H9 (cell line): ENCODE measurements around the gene PAOX. TPM values are rescaled to one million over a fixed set of nuclear protein-coding genes. Genes with fewer than 3 reads are reported as not detected.
A peak's percentile ranks its signal among the peaks of the same experiment; 100 is the strongest.

Experiments
- DNase-seq: peaks from one replicate; pipeline ENCODE4 v3.0.0-alpha.2; 2017
- H2AFZ ChIP-seq: one replicate; pipeline ENCODE4 v1.6.1; 2013; ENCODE audit warnings: mild to moderate bottlenecking, low read length, control low read depth, moderate library complexity
- H2AK5ac ChIP-seq: 2 replicates; pipeline ENCODE4 v1.6.1; 2013; ENCODE audit warnings: low read length, control low read depth, mixed read lengths; ENCODE audit not compliant: insufficient read length
- H2BK120ac ChIP-seq: one replicate; pipeline ENCODE4 v1.6.1; 2013; ENCODE audit warnings: low read depth, mild to moderate bottlenecking, low read length, control low read depth, inconsistent platforms; ENCODE audit not compliant: poor library complexity, severe bottlenecking
- H2BK12ac ChIP-seq: 2 replicates; pipeline ENCODE4 v1.6.1; 2013; ENCODE audit warnings: low read length, control low read depth, mixed read lengths, low read depth; ENCODE audit not compliant: insufficient read length
- H2BK15ac ChIP-seq: 2 replicates; pipeline ENCODE4 v1.6.1; 2013; ENCODE audit warnings: low read depth, low read length, control low read depth
- H2BK20ac ChIP-seq: one replicate; pipeline ENCODE4 v1.6.1; 2013; ENCODE audit warnings: low read depth, mild to moderate bottlenecking, low read length, control low read depth, inconsistent platforms; ENCODE audit not compliant: poor library complexity, severe bottlenecking
- H2BK5ac ChIP-seq: 2 replicates; pipeline ENCODE4 v1.6.1; 2013; ENCODE audit warnings: low read length, control low read depth, mixed read lengths; ENCODE audit not compliant: insufficient read length
- H3K14ac ChIP-seq: 2 replicates; pipeline ENCODE4 v1.6.1; 2013; ENCODE audit warnings: low read length, control low read depth; ENCODE audit not compliant: insufficient read depth
- H3K18ac ChIP-seq: 2 replicates; pipeline ENCODE4 v1.6.1; 2013; ENCODE audit warnings: low read depth, mild to moderate bottlenecking, mixed read lengths, low read length, control low read depth; ENCODE audit not compliant: insufficient read length
- H3K23ac ChIP-seq: 2 replicates; pipeline ENCODE4 v1.6.1; 2013; ENCODE audit warnings: low read length, control low read depth, mixed read lengths, low read depth; ENCODE audit not compliant: insufficient read length
- H3K23me2 ChIP-seq: 2 replicates; pipeline ENCODE4 v1.6.1; 2013; ENCODE audit warnings: low read depth, mild to moderate bottlenecking, mixed read lengths, low read length, control low read depth; ENCODE audit not compliant: insufficient read length, poor library complexity, severe bottlenecking
- H3K27ac ChIP-seq: 2 replicates; pipeline ENCODE4 v1.5.1; 2013; ENCODE audit warnings: low read length, control low read depth, mixed read lengths, low read depth; ENCODE audit not compliant: insufficient read length
- H3K27me3 ChIP-seq: 2 replicates; pipeline ENCODE4 v1.6.1; 2013; ENCODE audit warnings: low read length, control low read depth, inconsistent platforms; ENCODE audit not compliant: insufficient read depth
- H3K4ac ChIP-seq: 2 replicates; pipeline ENCODE4 v1.6.1; 2013; ENCODE audit warnings: low read depth, mild to moderate bottlenecking, control low read depth, inconsistent platforms, low read length, moderate library complexity
- H3K4me1 ChIP-seq: 2 replicates; pipeline ENCODE4 v1.6.1; 2013; ENCODE audit warnings: low read length, control low read depth, inconsistent platforms; ENCODE audit not compliant: insufficient read depth
- H3K4me2 ChIP-seq: 2 replicates; pipeline ENCODE4 v1.6.1; 2013; ENCODE audit warnings: low read length, control low read depth, mixed read lengths; ENCODE audit not compliant: insufficient read length, insufficient read depth
- H3K56ac ChIP-seq: 2 replicates; pipeline ENCODE4 v1.6.1; 2013; ENCODE audit warnings: low read depth, mild to moderate bottlenecking, mixed read lengths, low read length, control low read depth; ENCODE audit not compliant: insufficient read length
- H3K79me1 ChIP-seq: 2 replicates; pipeline ENCODE4 v1.6.1; 2013; ENCODE audit warnings: low read depth, mild to moderate bottlenecking, moderate library complexity, low read length, control low read depth, inconsistent platforms; ENCODE audit not compliant: insufficient read depth, poor library complexity, severe bottlenecking
- H3K79me2 ChIP-seq: 2 replicates; pipeline ENCODE4 v1.6.1; 2013; ENCODE audit warnings: low read length, control low read depth, inconsistent platforms; ENCODE audit not compliant: insufficient read depth
- H3K9ac ChIP-seq: 2 replicates; pipeline ENCODE4 v1.6.1; 2013; ENCODE audit warnings: low read length, control low read depth, mixed read lengths; ENCODE audit not compliant: insufficient read length; ENCODE audit errors: extremely low read depth
- H3K9me3 ChIP-seq: one replicate; pipeline ENCODE4 v1.6.1; 2013; ENCODE audit warnings: low read depth, low read length, inconsistent platforms; ENCODE audit not compliant: control insufficient read depth
- H3T11ph ChIP-seq: one replicate; pipeline ENCODE4 v1.6.1; 2013; ENCODE audit warnings: mild to moderate bottlenecking, low read length, control low read depth, inconsistent platforms
- H4K20me1 ChIP-seq: one replicate; pipeline ENCODE4 v1.6.1; 2013; ENCODE audit not compliant: control insufficient read depth, insufficient read length, insufficient read depth
- H4K5ac ChIP-seq: 2 replicates; pipeline ENCODE4 v1.6.1; 2013; ENCODE audit warnings: low read depth, mild to moderate bottlenecking, mixed read lengths, low read length, control low read depth; ENCODE audit not compliant: insufficient read length
- H4K8ac ChIP-seq: replicated peaks from 2 replicates; pipeline ENCODE4 v1.6.1; 2013; ENCODE audit warnings: low read length, control low read depth, mixed read lengths, low read depth; ENCODE audit not compliant: insufficient read length
- H4K91ac ChIP-seq: 2 replicates; pipeline ENCODE4 v1.6.1; 2013; ENCODE audit warnings: low read depth, mild to moderate bottlenecking, moderate library complexity, mixed read lengths, low read length, control low read depth; ENCODE audit not compliant: insufficient read length
- H3K27ac Mint-ChIP-seq, 3 experiments: 2 replicates in 2 of 3; 3 replicates in 1 of 3; pipeline ENCODE4 v1.8.0; 2020 to 2021; ENCODE audit warnings: mixed read lengths in 3 of 3, mild to moderate bottlenecking in 1 of 3, moderate library complexity in 1 of 3
- H3K27me3 Mint-ChIP-seq: 2 replicates; pipeline ENCODE4 v1.8.0; 2021; ENCODE audit warnings: low read depth, mild to moderate bottlenecking, moderate library complexity, mixed read lengths
- H3K36me3 Mint-ChIP-seq, 3 experiments: 2 replicates in 2 of 3; 3 replicates in 1 of 3; pipeline ENCODE4 v1.8.0; 2020 to 2021; ENCODE audit warnings: low read depth in 3 of 3, mixed read lengths in 3 of 3; ENCODE audit not compliant: insufficient read depth in 1 of 3
- H3K4me1 Mint-ChIP-seq, 2 experiments: 2 replicates each; pipeline ENCODE4 v1.8.0; 2020; ENCODE audit warnings: mixed read lengths in 2 of 2
- H3K4me3 Mint-ChIP-seq, 2 experiments: 2 replicates in 1 of 2; 3 replicates in 1 of 2; pipeline ENCODE4 v1.8.0; 2020 to 2021; ENCODE audit warnings: mild to moderate bottlenecking in 2 of 2, mixed read lengths in 2 of 2, moderate library complexity in 1 of 2
- H3K9me3 Mint-ChIP-seq, 2 experiments: 2 replicates in 1 of 2; 3 replicates in 1 of 2; pipeline ENCODE4 v1.8.0; 2020; ENCODE audit warnings: mild to moderate bottlenecking in 2 of 2, mixed read lengths in 2 of 2, moderate library complexity in 1 of 2
- WGBS: extraction: QIAGEN DNeasy Blood & Tissue Kit; methylation state at CpG from one replicate; pipeline ENCODE4 v1.1.7; 2013; ENCODE audit warnings: missing lambda C conversion rate, low lambda C conversion rate, mixed read lengths; ENCODE audit not compliant: insufficient read length; ENCODE audit errors: extremely low coverage; 5-methylcytosine and 5-hydroxymethylcytosine counted together
- total RNA-seq: library from RNA; stranded (reverse); gene quantifications from 2 replicates; pipeline ENCODE4 v1.2.1, GENCODE V29; 2021
- TF ChIP-seq, protein P1 (sequence below): fragments of 200-600 bp; sonication (generic); conservative IDR thresholded peaks from 3 replicates; pipeline ENCODE4 v1.8.0; 2021; ENCODE audit warnings: antibody characterized with exemption, mild to moderate bottlenecking

The PAOX gene
- total RNA-seq, 1 experiment from 2014 or later: 5.6 TPM

DNA sequence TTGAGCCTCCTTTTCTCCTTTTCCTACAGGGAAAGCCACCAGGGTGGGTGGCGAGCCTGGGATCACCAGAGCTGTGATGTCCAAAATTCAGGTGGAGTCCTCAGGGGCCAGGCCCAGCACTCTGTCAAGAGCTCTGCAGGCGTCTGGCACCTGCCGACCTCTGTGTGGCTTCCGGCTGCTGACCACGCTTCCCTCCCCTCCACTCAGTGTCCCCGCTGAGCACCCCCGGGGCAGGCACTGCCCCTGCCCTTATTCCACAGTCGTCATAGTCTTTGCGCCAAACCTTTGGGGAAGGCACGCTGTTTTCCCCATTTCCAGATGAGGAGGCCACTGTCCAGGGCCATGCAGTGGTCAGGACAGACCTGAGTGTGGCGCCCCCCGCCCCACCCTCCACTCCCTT, 22.4 kb downstream of the PAOX start:
- Histone ChIP-seq H3K9me3 (no peaks in the 10 kb centered on the region), H3K4me1 (no peaks in the 10 kb centered on the region), H3K56ac (no peak overlapping the region), H2BK5ac (no peak overlapping the region), H3K14ac (no peak overlapping the region), H3K27ac (no peak overlapping the region), H3K23me2 (no peaks in the 10 kb centered on the region), H3K79me2 (0 out of 2 replicates have a peak, but pooled peaks cover 1% of the 10 kb centered on the region), H3K27me3 (no peaks in the 10 kb centered on the region), H3K4ac (no peak overlapping the region), H2AK5ac (no peak overlapping the region), H4K91ac (no peak overlapping the region), H4K8ac (no peak overlapping the region), H2AFZ (no peak overlapping the region), H2BK120ac (no peak overlapping the region), H3K4me2 (no peak overlapping the region), H3K18ac (no peak overlapping the region), H4K20me1 (no peaks in the 10 kb centered on the region), H3T11ph (no peak overlapping the region), H4K5ac (no peak overlapping the region), H2BK15ac (no peak overlapping the region), H2BK20ac (no peak overlapping the region), H3K79me1 (no peaks in the 10 kb centered on the region), H3K23ac (no peak overlapping the region), H2BK12ac (no peak overlapping the region), H3K9ac (no peak overlapping the region)
- Mint-ChIP-seq H3K36me3 (peaks cover 67 to 90% (median 89%) of the 10 kb centered on the region in 3 experiments; a peak in 6 of 7 replicates), H3K27ac (0 out of 7 replicates have a peak overlapping the region, but pooled peaks of 1 of the 3 experiments have one; percentile 46), H3K4me3 (no peak overlapping the region), H3K27me3 (no peaks in the 10 kb centered on the region), H3K9me3 (no peaks in the 10 kb centered on the region), H3K4me1 (no peaks in the 10 kb centered on the region)
- no peak for DNase-seq
- no CpG with 5 or more reads among the region's 12 CpGs for WGBS
- TF ChIP-seq, protein P1, sequence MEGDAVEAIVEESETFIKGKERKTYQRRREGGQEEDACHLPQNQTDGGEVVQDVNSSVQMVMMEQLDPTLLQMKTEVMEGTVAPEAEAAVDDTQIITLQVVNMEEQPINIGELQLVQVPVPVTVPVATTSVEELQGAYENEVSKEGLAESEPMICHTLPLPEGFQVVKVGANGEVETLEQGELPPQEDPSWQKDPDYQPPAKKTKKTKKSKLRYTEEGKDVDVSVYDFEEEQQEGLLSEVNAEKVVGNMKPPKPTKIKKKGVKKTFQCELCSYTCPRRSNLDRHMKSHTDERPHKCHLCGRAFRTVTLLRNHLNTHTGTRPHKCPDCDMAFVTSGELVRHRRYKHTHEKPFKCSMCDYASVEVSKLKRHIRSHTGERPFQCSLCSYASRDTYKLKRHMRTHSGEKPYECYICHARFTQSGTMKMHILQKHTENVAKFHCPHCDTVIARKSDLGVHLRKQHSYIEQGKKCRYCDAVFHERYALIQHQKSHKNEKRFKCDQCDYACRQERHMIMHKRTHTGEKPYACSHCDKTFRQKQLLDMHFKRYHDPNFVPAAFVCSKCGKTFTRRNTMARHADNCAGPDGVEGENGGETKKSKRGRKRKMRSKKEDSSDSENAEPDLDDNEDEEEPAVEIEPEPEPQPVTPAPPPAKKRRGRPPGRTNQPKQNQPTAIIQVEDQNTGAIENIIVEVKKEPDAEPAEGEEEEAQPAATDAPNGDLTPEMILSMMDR: no peak
